Measurements from ENCODE around the gene JPH3. TPM values are rescaled to one million over a fixed set of nuclear protein-coding genes. Genes with fewer than 3 reads are reported as not detected.

JPH3 gene
- total RNA-seq, 1 experiment from 2014 or later, result 39.0 TPM

DNA sequence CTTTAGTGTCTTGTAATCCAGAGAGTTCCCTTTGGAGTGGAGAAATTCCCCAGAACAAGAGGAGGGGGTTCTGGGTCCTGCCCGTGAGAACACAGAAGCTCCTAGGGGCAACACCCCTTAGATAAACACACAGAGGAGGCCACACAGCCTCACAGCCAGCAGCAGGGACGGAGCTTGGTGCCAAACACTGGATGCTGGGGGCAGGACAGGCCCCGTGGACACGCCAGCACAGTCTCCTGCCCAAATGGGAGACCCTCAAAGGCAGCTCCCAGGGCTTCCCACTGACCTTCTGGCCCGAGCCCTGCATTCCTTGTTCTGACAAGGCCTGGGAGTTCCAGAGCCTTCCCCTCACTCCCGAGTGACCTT lies 31.8 kb upstream of the JPH3 start:
- ChIA-PET POLR2A (no interaction called here), CTCF (interaction anchor here (0.6 to 3.9 kb wide), 38 partner anchors 9 to 301 kb away, joined by 3 to 81 read pairs (median 6); partner anchors contain the start of gene JPH3)
- H3K4me3 Mint-ChIP-seq, result no peak overlapping the region
- peaks cover 20% of the 10 kb centered on the region for H3K4me1 Mint-ChIP-seq
- DNase-seq (ENCODE audit: low spot score), result no peak
- H3K27ac Mint-ChIP-seq, result no peak overlapping the region
- H3K27me3 Mint-ChIP-seq (ENCODE audit: low read depth), result no peaks in the 10 kb centered on the region; the same call in 1 of the 2 replicates
- peaks cover 13% of the 10 kb centered on the region for H3K9me3 Mint-ChIP-seq
- no peaks in the 10 kb centered on the region for H3K36me3 Mint-ChIP-seq
- TF ChIP-seq, protein P1, sequence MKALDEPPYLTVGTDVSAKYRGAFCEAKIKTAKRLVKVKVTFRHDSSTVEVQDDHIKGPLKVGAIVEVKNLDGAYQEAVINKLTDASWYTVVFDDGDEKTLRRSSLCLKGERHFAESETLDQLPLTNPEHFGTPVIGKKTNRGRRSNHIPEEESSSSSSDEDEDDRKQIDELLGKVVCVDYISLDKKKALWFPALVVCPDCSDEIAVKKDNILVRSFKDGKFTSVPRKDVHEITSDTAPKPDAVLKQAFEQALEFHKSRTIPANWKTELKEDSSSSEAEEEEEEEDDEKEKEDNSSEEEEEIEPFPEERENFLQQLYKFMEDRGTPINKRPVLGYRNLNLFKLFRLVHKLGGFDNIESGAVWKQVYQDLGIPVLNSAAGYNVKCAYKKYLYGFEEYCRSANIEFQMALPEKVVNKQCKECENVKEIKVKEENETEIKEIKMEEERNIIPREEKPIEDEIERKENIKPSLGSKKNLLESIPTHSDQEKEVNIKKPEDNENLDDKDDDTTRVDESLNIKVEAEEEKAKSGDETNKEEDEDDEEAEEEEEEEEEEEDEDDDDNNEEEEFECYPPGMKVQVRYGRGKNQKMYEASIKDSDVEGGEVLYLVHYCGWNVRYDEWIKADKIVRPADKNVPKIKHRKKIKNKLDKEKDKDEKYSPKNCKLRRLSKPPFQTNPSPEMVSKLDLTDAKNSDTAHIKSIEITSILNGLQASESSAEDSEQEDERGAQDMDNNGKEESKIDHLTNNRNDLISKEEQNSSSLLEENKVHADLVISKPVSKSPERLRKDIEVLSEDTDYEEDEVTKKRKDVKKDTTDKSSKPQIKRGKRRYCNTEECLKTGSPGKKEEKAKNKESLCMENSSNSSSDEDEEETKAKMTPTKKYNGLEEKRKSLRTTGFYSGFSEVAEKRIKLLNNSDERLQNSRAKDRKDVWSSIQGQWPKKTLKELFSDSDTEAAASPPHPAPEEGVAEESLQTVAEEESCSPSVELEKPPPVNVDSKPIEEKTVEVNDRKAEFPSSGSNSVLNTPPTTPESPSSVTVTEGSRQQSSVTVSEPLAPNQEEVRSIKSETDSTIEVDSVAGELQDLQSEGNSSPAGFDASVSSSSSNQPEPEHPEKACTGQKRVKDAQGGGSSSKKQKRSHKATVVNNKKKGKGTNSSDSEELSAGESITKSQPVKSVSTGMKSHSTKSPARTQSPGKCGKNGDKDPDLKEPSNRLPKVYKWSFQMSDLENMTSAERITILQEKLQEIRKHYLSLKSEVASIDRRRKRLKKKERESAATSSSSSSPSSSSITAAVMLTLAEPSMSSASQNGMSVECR (CRISPR knock-in tag; IDR thresholded peaks at IDR 0.05; ENCODE audit: borderline replicate concordance), result no peak
- TF ChIP-seq, protein P2, sequence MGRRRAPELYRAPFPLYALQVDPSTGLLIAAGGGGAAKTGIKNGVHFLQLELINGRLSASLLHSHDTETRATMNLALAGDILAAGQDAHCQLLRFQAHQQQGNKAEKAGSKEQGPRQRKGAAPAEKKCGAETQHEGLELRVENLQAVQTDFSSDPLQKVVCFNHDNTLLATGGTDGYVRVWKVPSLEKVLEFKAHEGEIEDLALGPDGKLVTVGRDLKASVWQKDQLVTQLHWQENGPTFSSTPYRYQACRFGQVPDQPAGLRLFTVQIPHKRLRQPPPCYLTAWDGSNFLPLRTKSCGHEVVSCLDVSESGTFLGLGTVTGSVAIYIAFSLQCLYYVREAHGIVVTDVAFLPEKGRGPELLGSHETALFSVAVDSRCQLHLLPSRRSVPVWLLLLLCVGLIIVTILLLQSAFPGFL (CRISPR knock-in tag; IDR thresholded peaks at IDR 0.05; ENCODE audit: borderline replicate concordance), result no peak
- TF ChIP-seq SMAD4 (CRISPR knock-in tag; IDR thresholded peaks at IDR 0.05), result no peak
- TF ChIP-seq ZNF121 (CRISPR knock-in tag; IDR thresholded peaks at IDR 0.05), result no peak
- no peak for TF ChIP-seq EMX1 (CRISPR knock-in tag; IDR thresholded peaks at IDR 0.05)
- no peak for TF ChIP-seq ZNF423 (CRISPR knock-in tag; IDR thresholded peaks at IDR 0.05)
- no peak for ATAC-seq

DNA sequence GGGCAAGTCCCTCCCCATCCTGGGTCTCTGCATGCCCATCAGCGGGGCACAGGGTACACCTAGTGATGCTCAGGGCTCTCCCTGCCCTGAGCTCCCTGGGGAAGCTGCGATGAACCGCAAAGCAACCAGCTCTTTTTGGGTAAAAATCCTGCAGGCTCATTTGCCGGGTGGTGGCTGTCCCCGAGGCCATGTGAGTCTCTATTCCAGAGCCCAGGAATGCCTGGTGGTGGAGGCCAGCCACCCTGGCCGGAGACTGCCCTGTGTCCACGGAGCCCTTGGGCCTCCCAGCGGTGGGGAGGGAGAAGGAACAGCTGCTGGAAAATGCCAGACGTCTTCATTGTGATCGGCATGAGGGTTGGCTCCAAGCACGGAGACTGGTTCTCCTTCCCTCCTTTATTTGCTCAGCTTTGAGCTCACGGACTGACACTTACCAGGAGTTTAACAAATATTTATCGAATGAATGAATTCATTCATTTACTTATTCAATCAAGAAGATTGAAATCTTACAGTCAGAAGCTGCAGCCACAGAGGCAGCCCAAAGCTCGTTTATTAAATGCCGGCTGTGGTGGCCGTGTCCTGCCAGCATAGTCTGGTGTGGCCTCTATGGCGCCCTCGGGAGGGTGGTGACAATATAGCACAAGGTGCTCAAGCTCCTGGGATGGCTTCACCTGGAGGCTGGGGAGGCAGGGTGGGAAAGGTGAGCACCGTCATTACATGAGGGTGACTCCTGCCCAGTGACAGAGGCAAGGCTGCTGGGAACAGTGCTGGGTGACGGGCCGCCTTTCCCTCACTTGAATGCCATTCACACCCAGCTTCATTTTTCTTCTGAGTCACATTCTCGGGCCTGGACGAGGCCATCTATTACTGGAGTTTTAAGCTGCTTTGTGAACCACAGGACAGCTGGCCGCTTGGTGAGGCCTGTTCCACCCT lies 31.1 kb upstream of the JPH3 start:
- CTCF ChIA-PET, result interaction anchor here (0.6 to 3.9 kb wide), 65 partner anchors 9 to 300 kb away, joined by 3 to 81 read pairs (median 5); partner anchors contain the start of gene JPH3
- no peaks in the 10 kb centered on the region for H3K36me3 Mint-ChIP-seq
- H3K27me3 Mint-ChIP-seq (ENCODE audit: low read depth), result no peaks in the 10 kb centered on the region; the same call in 1 of the 2 replicates
- POLR2A ChIA-PET, result interaction anchor here (0.6 kb wide), 1 partner anchor 164 kb away, joined by 8 read pairs; no protein-coding TSS in a partner anchor
- no peak overlapping the region for H3K4me3 Mint-ChIP-seq
- H3K27ac Mint-ChIP-seq, result no peak overlapping the region
- no peak for TF ChIP-seq TEAD1 (CRISPR knock-in tag; IDR thresholded peaks at IDR 0.05)
- TF ChIP-seq, protein P3, sequence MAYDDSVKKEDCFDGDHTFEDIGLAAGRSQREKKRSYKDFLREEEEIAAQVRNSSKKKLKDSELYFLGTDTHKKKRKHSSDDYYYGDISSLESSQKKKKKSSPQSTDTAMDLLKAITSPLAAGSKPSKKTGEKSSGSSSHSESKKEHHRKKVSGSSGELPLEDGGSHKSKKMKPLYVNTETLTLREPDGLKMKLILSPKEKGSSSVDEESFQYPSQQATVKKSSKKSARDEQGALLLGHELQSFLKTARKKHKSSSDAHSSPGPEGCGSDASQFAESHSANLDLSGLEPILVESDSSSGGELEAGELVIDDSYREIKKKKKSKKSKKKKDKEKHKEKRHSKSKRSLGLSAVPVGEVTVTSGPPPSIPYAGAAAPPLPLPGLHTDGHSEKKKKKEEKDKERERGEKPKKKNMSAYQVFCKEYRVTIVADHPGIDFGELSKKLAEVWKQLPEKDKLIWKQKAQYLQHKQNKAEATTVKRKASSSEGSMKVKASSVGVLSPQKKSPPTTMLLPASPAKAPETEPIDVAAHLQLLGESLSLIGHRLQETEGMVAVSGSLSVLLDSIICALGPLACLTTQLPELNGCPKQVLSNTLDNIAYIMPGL (CRISPR knock-in tag; IDR thresholded peaks at IDR 0.05), result 0 out of 2 replicates have a peak, but pooled peaks have one; percentile 28
- peak; percentile 77 for ATAC-seq
- peak; percentile 85 for DNase-seq (ENCODE audit: low spot score)
- H3K4me1 Mint-ChIP-seq, result peaks cover 27% of the 10 kb centered on the region
- H3K9me3 Mint-ChIP-seq, result peaks cover 13% of the 10 kb centered on the region

DNA sequence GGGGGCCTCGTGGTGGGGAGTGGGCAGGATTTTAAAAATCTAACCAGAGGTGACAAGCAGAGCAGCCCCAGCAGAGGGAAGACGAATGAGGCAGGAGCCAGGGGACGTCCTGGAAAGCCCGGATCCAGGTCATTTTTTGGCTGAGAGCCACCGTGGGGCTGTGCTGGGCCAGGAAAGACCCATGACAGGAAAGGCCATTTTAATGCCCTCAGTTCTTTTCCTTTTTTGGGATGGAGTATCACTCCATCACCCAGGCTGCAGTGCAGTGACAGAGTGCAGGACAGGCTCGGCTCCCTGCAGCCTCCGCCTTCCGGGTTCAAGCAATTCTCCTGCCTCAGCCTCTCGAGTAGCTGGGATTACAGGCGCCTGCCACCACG lies 30.5 kb upstream of the JPH3 start:
- Mint-ChIP-seq H3K27ac (no peak overlapping the region), H3K36me3 (no peaks in the 10 kb centered on the region), H3K27me3 (ENCODE audit: low read depth) (no peaks in the 10 kb centered on the region; the same call in 1 of the 2 replicates), H3K4me3 (no peak overlapping the region), H3K4me1 (peaks cover 33% of the 10 kb centered on the region), H3K9me3 (peaks cover 13% of the 10 kb centered on the region)
- POLR2A ChIA-PET, result no interaction called here
- TF ChIP-seq PRRX2 (CRISPR knock-in tag; IDR thresholded peaks at IDR 0.05) (no peak), ATF1 (CRISPR knock-in tag; IDR thresholded peaks at IDR 0.05) (no peak), SOX15 (CRISPR knock-in tag; IDR thresholded peaks at IDR 0.05) (no peak), ZNF671 (CRISPR knock-in tag; IDR thresholded peaks at IDR 0.05) (no peak)
- TF ChIP-seq, protein P4, sequence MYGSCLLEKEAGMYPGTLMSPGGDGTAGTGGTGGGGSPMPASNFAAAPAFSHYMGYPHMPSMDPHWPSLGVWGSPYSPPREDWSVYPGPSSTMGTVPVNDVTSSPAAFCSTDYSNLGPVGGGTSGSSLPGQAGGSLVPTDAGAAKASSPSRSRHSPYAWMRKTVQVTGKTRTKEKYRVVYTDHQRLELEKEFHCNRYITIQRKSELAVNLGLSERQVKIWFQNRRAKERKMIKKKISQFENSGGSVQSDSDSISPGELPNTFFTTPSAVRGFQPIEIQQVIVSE (CRISPR knock-in tag; IDR thresholded peaks at IDR 0.05; ENCODE audit: borderline replicate concordance), result no peak
- no peak for DNase-seq (ENCODE audit: low spot score)
- ATAC-seq, result no peak
- CTCF ChIA-PET, result interaction anchor here (0.6 to 3.9 kb wide), 41 partner anchors 10 to 278 kb away, joined by 3 to 81 read pairs (median 7); partner anchors contain the start of gene JPH3
